ENCODE data around the gene TBX2.

Gene TBX2

GRCh38 chr17:61456061-61456681 is 56.5 kb downstream of the TBX2 start:
- no peak for DNase-seq

GRCh38 chr17:61456688-61457225 is 57.1 kb downstream of the TBX2 start:
- DNase-seq, result no peak

GRCh38 chr17:61457226-61457983 is 57.8 kb downstream of the TBX2 start:
- no peak for DNase-seq

- no peak for DNase-seq
These were observed 58.4 kb downstream of the TBX2 start for GRCh38 chr17:61458000-61458399.

GRCh38 chr17:61458421-61459141 is 58.9 kb downstream of the TBX2 start:
- no peak for DNase-seq
